Stromal cell of bone marrow (primary cell): ENCODE results near the gene LOXL4.
A peak's percentile ranks its signal among the peaks of the same experiment; 100 is the strongest.

ENCODE experiments used
- DNase-seq: peaks from one replicate; pipeline ENCODE4 v3.0.0-alpha.2; 2012; ENCODE audit warnings: low read depth

The LOXL4 gene

DNA sequence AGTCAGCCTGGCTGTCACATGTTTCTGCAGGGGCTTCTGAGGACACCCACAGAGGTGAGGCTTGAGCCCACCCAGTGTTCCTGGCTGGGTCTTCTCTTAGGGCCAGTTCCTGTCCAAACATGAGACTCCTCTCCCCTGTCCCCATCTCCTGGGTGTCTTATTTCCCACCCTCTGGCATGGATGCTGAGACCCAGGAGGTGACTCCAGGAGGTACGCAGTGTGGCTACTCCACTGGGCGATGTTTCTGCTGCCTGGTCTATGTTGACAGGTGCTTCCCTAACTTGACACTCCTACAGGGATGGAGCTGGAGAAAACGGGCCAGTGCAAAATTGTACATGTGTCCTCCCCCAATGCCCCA, 26.3 kb upstream of the LOXL4 start:
- DNase-seq, result no peak

DNA sequence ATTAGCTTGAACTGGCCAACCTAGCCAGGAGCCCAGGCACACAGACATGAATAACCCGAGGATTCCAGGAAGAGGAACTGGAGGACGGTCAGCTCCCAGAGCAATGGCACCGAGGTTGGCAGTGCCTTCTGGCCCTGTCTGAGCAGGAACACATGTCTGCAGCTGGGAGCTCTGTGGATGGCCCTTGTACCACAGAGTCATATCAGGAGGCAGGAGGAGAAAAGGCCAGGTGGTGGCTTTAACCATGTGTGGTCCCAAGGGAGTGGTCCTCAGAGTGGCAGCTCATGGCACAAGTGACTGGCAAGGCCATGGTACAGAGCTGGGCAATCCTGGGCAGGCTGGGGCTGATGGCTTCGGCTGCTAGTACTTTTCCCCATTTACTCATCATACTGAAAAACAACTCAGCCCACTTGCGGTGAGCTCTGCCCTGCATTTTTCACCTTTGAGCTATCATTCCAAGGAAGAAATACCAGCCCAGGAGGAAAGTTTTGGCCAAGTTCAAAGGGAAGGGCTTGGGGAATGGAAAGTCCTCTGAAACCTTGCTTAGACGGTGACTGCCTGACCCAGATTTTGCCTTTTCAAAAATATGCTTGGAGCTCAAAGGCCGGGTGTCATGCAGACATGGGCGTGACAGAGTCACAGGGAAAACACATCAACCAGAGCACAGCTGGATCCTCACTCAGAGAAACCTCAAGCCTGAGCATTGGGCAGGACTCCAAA, 25.7 kb upstream of the LOXL4 start:
- DNase-seq, result no peak

DNA sequence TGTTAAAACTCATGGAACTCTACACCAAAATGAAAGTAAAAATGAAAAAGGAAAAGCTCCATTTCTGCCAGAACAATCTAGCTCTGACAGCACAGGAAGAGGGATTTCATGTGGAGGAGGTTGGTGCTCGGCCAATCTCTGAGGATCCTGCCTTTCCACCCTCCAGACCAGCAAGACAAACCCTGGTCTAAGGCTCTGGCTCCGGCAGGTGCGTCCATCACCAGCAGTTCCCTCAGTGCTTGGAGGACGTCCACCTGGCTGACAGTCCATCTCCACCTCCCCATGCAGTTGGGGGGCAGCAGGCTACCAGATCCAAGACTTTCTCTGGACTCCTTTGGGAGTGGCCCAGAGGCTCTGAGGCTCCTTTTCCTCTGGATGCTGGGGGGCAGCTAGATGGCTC, 25.0 kb upstream of the LOXL4 start:
- DNase-seq, result no peak

DNA sequence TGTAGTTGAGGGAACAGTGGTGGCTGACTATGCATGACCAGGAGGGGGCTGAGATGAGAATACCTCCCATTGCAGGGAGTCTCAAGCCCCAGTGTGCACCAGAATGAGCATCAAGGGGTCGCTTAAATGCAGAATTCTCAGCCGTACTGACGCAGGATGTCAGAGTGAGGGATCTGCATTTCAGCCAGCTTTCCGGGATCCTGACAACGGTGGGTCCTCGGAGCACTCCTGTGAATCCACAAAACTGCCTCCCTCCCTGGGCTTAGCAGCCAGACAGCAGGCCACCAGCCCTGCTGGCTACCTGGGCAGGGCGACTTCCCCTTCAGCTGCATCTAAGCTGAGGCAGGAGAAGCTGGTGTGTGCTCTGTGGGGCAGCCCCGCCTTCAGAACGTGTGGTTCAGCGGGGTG, 21.8 kb upstream of the LOXL4 start:
- no peak for DNase-seq

DNA sequence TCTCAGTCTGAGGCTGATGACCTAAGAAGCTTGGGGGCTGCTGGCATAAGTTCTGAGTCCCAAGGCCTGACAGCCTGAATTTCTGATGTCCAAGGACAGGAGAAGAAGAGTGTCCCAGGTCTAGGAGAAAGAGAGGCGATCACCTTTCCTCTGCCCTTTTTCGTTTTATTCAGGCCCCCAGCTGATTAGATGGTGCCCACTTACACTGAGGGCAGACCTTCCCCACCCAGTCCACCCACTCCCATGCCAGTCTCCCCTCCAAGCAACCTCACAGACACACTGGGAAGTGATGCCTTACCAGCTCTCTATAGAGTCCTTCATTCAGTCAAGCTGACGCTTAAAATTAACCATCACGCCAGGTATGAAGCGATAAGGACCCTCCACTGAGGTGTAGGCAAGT, 19.3 kb upstream of the LOXL4 start:
- DNase-seq, result no peak

DNA sequence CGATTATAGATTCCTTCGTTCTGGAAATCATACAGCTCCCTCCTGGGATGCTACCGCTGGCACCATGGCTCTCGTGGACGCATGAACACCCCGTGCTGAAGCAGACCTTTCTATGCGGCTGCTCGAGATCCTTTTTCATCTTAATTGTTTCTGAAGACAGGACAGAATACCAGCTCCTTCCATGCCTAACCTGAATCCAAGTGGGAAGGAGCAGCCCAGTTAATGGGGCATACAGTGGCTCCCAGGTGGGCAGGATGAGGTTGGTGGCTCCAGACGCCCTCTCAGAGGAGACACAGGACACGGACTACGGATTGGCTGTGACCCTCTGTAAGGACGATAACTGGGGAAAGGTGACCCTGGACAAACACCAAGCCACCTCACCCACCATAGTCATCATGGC, 18.4 kb upstream of the LOXL4 start:
- DNase-seq, result no peak

DNA sequence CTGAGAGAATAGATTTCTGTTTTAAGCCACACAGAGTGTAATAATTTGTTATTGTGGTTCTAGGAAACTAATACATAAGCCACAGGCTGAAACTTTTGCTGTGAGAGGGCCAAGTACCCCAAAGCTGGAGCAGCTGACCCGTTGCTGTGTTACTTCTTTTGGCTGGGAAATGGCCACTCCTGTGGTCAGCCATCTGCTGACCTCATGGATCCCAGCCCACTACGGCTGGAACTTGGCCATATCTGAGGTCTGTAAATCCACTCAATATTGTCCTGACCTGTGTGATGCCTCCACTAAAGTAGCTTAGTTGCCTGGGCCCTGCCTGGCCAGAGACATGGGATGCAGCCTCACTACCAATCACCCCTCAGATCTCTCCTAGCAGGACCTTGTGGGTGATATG, 17.4 kb upstream of the LOXL4 start:
- DNase-seq, result no peak

GRCh38 chr10:98276311-98276710, 8.3 kb upstream of the LOXL4 start:
- no peak for DNase-seq

DNA sequence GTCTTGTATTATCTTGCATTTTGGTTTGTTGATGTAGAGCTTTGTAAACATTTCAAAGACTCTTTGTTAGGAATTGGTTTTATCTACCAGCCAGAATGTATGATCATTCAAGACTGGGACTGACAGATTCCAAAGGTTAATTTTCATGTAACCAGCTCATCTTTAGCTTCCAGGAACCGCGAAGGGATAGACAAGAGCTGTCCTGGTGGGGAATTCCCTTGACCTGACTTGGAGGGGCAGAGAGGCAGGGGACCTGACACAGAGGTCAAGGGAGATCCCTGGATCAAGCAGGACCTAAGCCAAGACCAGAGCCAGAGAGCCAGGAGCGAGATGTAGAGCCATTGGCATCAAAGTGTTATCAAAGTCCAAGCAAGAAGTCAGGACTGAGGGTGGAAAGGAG, 6.6 kb upstream of the LOXL4 start:
- DNase-seq, result no peak

- no peak for DNase-seq
Observed at GRCh38 chr10:98273057-98273850, 5.3 kb upstream of the LOXL4 start.

DNA sequence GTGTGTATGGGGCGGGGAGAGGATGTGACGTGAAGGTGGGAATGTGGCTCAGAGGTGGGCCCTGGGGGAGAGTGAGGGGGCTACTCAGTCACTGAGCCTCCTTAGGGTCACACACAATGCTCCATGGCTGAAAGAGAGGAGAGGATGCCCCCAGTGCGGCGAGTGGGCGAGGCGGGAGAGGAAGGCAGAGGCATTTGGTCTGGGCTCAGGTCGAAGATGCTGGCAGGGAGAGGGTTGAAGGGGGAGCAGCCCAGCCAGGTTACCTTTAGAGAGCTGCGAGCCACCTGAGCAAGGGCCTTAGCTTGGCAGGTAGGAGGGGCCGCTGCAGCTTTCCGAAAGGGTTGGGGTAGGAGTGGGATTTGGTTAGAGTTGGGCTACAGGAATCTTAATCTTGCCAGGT, 4.7 kb upstream of the LOXL4 start:
- DNase-seq, result no peak

GRCh38 chr10:98272245-98272644, 4.3 kb upstream of the LOXL4 start:
- no peak for DNase-seq

DNA sequence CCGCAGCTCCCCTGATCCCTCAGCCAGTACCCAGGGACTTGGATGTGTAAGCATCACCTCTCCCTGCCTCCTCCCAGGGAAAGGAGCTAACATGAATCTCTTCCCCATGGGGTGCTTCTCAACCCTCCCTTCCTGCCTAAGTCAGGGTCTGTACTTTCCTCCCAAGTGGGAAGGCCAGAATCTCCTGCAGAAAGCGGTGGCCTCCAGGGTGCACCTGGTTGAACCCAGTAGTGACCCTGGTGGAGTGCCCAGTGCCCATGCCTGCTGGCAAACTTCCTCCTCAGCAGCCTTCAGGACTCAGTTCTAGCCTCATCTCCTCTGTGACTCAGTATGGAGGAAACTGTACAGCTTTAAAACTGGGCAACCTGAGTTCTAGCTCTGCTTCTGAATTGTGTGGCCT, 2.8 kb upstream of the LOXL4 start:
- no peak for DNase-seq

GRCh38 chr10:98270073-98270740, 2.2 kb upstream of the LOXL4 start:
- DNase-seq, result no peak

GRCh38 chr10:98269435-98269912, 1.5 kb upstream of the LOXL4 start:
- DNase-seq, result peak; percentile 66

DNA sequence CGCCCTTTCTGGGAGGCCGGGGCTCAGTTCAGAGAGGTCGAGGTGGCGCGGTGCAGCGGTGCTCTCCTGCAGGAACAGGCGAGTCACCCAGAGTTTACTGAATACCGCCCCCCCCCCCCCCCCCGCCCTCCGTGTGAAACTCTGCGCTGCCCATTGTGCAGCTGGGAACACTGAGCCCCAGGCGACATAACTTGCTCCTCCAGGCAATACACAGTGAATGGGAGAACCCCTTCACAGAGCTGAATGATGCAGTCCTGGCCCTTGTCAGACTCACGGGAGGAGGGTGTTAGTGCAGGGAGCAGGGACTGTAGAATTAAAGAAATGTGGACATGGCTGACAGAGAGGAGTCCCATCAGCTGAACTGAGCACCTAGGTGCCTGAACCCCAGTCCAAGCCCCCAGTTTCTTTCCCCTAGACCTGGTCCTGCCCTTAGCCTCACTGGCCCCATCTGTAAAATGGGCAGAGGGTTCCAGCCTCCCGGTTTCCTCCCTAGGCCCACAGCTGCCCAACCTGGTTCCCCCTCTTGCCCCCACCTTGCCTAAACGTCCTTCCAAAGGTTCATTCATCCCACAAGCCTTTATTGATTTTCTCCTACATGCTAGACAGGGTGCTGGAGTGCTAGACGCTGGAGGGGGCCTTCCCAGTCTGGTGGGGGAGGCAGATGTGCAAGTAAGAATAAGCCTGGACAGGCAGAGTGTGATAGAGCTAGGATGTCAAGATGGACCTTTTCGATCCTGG, 869 bp upstream of the LOXL4 start:
- DNase-seq, result no peak

- no peak for DNase-seq
Observed at GRCh38 chr10:98267069-98267893, 713 bp downstream of the LOXL4 start.

DNA sequence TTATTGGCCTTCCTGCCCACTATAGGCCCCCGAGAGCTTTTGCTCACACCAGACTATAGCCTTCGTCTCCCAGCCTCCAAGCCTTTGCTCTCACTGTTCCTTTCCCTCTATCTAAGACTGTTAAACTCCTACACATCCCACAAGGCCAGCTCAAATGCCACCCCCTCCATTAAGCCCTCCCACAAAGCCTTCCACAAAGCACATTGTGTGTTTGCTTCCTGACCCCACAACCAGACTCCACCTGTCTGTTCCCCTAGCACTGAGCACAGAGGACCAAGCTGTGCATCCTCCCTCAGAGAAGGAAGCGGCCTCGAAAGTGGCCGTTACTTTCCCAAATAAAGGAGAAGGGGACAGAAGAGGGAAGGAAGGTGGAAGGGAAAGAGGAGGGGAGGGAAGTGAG, 1.3 kb downstream of the LOXL4 start:
- DNase-seq, result no peak

- DNase-seq, result no peak
Observed at GRCh38 chr10:98265403-98266378, 2.3 kb downstream of the LOXL4 start.

DNA sequence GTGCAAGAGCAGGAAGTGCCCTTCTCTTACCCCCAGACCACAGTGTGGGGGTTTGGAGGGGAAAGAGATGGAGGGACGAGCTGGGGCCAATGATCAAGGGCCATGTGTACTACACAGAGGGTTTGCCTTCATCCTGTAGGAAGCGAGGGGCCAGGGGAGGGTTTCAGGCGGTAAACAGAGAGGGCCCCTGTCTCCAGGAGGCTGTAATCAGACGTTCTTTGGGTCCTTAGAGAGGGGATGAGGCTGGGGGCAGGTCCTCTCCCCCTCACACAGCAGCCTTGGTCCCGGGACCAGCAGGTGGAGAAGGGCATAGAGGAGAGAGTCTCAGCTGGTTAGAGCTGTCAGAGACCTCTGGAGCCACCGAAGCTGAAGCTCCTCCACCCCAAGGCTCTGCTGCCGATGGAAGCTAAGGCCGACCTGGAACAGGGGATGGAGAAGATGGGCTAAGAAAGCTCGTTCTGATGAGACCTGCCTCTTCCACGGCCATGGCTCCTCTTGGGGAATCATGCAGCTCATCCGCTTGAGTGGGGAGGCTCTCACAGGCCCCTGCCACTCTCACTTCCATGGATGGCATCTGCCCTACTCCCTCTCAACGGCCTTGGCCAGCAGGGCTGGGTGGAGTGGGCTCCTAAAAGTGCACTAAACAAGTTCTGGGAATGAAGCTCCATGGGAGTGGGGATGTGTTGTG, 3.5 kb downstream of the LOXL4 start:
- DNase-seq, result no peak
